ENCODE measurements around the gene EXOC3L4. TPM values are rescaled to one million over a fixed set of nuclear protein-coding genes. Genes with fewer than 3 reads are reported as not detected.

Gene EXOC3L4
- total RNA-seq, 1 experiment from 2014 or later: not detected

DNA sequence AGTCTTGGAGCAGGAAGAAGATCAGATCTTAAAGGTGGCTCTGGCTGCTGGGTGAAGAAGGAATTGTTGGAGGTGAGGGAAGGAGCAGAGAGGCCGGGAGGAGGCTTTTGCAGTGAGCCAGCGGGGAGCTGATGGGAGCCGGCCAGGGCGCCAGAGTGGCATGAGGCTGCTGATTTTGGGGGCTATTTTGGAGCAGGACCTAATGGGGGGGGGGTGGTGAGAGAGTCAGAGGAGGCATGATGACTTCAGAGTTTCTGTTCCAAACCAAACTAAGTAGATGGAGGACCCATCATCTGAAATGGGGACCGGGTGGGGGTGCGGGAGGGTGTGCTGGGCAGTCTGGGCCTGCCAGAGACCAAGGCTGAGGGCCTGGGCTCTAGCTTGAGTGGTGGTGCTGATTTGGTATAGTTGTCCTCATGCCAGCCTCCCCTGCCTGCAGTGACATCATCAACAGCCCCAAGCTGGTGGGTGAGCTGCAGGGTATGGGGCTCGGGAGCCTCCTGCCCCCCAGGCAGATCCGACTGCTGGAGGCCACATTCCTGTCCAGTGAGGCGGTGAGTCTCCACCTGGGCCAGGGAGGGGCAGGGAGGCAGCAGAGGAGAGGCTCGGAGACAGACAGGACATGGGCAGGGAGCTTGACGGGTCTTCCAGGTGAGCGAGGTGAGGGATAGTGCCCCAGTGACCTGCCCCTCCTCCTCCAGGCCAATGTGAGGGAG lies 34.9 kb downstream of the EXOC3L4 start:
- ATAC-seq (peak; percentile 8; the same call in 1 of the 2 replicates), DNase-seq (ENCODE audit: low read depth, low spot score) (no peak)
- Histone ChIP-seq H3K27me3 (ENCODE audit: insufficient read depth, low read length) (no peaks in the 10 kb centered on the region), H3K79me2 (ENCODE audit: insufficient read depth, low read length) (peaks cover 6% of the 10 kb centered on the region; the same call in 1 of the 2 replicates), H3K9ac (ENCODE audit: low read length) (0 out of 2 replicates have a peak overlapping the region, but pooled peaks have one; percentile 39), H3K4me2 (ENCODE audit: low read length) (peak overlapping the region; percentile 62), H3K9me2 (ENCODE audit: insufficient read depth) (no peaks in the 10 kb centered on the region), H2AFZ (ENCODE audit: low read depth, low read length, poor library complexity, severe bottlenecking) (no peak overlapping the region), H4K20me1 (ENCODE audit: insufficient read depth) (no peaks in the 10 kb centered on the region), H3K27ac (ENCODE audit: low read depth, low read length) (peak overlapping the region; percentile 35; the same call in 1 of the 2 replicates), H3K4me1 (ENCODE audit: control insufficient read depth in 1 of 2, insufficient read depth in 2 of 2, low read length in 2 of 2) (peaks cover 18 to 29% of the 10 kb centered on the region in 2 experiments), H3K4me3 (replicated peaks in 1 of 2; ENCODE audit: low read depth in 1 of 2, low read length in 2 of 2) (no peak overlapping the region), H3K36me3 (ENCODE audit: control insufficient read depth in 1 of 2, insufficient read depth in 2 of 2, low read length in 2 of 2) (peaks cover 7 to 18% of the 10 kb centered on the region in 2 experiments; a peak in 1 of 4 replicates), H3K9me3 (ENCODE audit: control insufficient read depth in 1 of 2, insufficient read depth in 1 of 2, low read depth in 1 of 2, low read length in 2 of 2) (no peaks in the 10 kb centered on the region)
- ChIA-PET CTCF (interaction anchor here (1.8 to 3.1 kb wide), 2 partner anchors 11 to 25 kb away, joined by 7 to 9 read pairs; no protein-coding TSS in a partner anchor), POLR2A (no interaction called here), RAD21 (ENCODE audit: low non-redundant PET in 1 of 2, low total read pairs in 2 of 2, uncharacterized antibody in 2 of 2, unreplicated experiment in 2 of 2) (interaction anchor here (0.6 to 1.3 kb wide), 2 partner anchors 25 to 55 kb away, joined by 3 read pairs; no protein-coding TSS in a partner anchor)
- no TSS peak for BruUV-seq (replicated peaks)
- TF ChIP-seq, protein P1, sequence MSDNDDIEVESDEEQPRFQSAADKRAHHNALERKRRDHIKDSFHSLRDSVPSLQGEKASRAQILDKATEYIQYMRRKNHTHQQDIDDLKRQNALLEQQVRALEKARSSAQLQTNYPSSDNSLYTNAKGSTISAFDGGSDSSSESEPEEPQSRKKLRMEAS (IDR thresholded peaks at IDR 0.05): no peak
- TF ChIP-seq EZH2 (IDR thresholded peaks at IDR 0.05) (no peak), POLR2AphosphoS5 (IDR thresholded peaks at IDR 0.05; ENCODE audit: low read depth, low read length) (no peak), EZH2phosphoT487 (IDR thresholded peaks at IDR 0.05; ENCODE audit: borderline replicate concordance) (no peak), ZFX (IDR thresholded peaks at IDR 0.05) (no peak), SP1 (IDR thresholded peaks at IDR 0.05; ENCODE audit: low read depth) (no peak), JUND (IDR thresholded peaks at IDR 0.05) (no peak), ZNF274 (IDR thresholded peaks at IDR 0.05; ENCODE audit: low read depth, low read length) (no peak), FOSL1 (IDR thresholded peaks at IDR 0.05; ENCODE audit: low read depth) (no peak), TCF7L2 (IDR thresholded peaks at IDR 0.05; ENCODE audit: borderline replicate concordance, extremely low read depth, insufficient read depth, insufficient read length) (no peak), CBX3 (IDR thresholded peaks at IDR 0.05; ENCODE audit: low read depth) (no peak), YY1 (IDR thresholded peaks at IDR 0.05; ENCODE audit: extremely low read depth, insufficient replicate concordance, low read depth, low read length) (no peak), POLR2A (IDR thresholded peaks at IDR 0.05; ENCODE audit: borderline replicate concordance, extremely low read depth, insufficient read depth, insufficient read length) (no peak), SRF (IDR thresholded peaks at IDR 0.05; ENCODE audit: low read depth) (no peak)
- TF ChIP-seq, protein P2, sequence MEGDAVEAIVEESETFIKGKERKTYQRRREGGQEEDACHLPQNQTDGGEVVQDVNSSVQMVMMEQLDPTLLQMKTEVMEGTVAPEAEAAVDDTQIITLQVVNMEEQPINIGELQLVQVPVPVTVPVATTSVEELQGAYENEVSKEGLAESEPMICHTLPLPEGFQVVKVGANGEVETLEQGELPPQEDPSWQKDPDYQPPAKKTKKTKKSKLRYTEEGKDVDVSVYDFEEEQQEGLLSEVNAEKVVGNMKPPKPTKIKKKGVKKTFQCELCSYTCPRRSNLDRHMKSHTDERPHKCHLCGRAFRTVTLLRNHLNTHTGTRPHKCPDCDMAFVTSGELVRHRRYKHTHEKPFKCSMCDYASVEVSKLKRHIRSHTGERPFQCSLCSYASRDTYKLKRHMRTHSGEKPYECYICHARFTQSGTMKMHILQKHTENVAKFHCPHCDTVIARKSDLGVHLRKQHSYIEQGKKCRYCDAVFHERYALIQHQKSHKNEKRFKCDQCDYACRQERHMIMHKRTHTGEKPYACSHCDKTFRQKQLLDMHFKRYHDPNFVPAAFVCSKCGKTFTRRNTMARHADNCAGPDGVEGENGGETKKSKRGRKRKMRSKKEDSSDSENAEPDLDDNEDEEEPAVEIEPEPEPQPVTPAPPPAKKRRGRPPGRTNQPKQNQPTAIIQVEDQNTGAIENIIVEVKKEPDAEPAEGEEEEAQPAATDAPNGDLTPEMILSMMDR (IDR thresholded peaks at IDR 0.05 in 2 of 3, conservative IDR thresholded peaks at IDR 0.05 in 1 of 3; ENCODE audit: borderline replicate concordance in 1 of 3, insufficient read depth in 1 of 3, low read depth in 2 of 3, low read length in 2 of 3): no peak
- TF ChIP-seq, protein P3, sequence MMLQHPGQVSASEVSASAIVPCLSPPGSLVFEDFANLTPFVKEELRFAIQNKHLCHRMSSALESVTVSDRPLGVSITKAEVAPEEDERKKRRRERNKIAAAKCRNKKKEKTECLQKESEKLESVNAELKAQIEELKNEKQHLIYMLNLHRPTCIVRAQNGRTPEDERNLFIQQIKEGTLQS (IDR thresholded peaks at IDR 0.05): no peak
- intact Hi-C loops (cut with micrococcal nuclease): no loop called here

Measured in HCT116 (cell line).